ENCODE measurements around the gene FAM169A. TPM values are rescaled to one million over a fixed set of nuclear protein-coding genes. Genes with fewer than 3 reads are reported as not detected.

Gene FAM169A
- total RNA-seq, 1 donor from 2014 or later, result 75.4 TPM

Small RNA genes within 50 kb of the gene (small RNA-seq; reads per million reads assigned to genes)
- not detected for gene RF00561

Other genes starting within 250 kb of the FAM169A start
- gene ENC1, start 225.7 kb downstream of the FAM169A start, total RNA-seq, result 1,653 TPM
- 29.8 TPM for gene HEXB, start 181.2 kb downstream of the FAM169A start, total RNA-seq
- gene GFM2, start 99.3 kb downstream of the FAM169A start, total RNA-seq, result 66.4 TPM
- 72.2 TPM for gene NSA2, start 99.1 kb downstream of the FAM169A start, total RNA-seq
- 2.4 TPM for gene GCNT4, start 186.2 kb upstream of the FAM169A start, total RNA-seq

Measured in frontal cortex (tissue), 1 donor.